Endodermal cell (in vitro differentiated cells): Measurements from ENCODE around the gene FAS. TPM values are rescaled to one million over a fixed set of nuclear protein-coding genes. Genes with fewer than 3 reads are reported as not detected.

Source experiments
- DNase-seq: peaks from one replicate; pipeline ENCODE4 v3.0.0-alpha.2; 2017
- H3K27ac ChIP-seq: 2 replicates; pipeline ENCODE4 v1.5.1; 2013; ENCODE audit warnings: mild to moderate bottlenecking, low read depth, low read length, moderate library complexity
- H3K27me3 ChIP-seq: 2 replicates; pipeline ENCODE4 v1.6.1; 2013; ENCODE audit warnings: mild to moderate bottlenecking, low read length, moderate library complexity; ENCODE audit not compliant: insufficient read depth, control insufficient read depth, poor library complexity, severe bottlenecking
- H3K36me3 ChIP-seq: 2 replicates; pipeline ENCODE4 v1.7.0; 2013; ENCODE audit warnings: mild to moderate bottlenecking, low read length, moderate library complexity; ENCODE audit not compliant: control insufficient read depth, insufficient read depth
- H3K4me1 ChIP-seq: one replicate; pipeline ENCODE4 v1.7.0; 2013; ENCODE audit warnings: low read length; ENCODE audit not compliant: control insufficient read depth, insufficient read depth
- H3K4me3 ChIP-seq: 2 replicates; pipeline ENCODE4 v1.5.1; 2013; ENCODE audit warnings: mild to moderate bottlenecking, low read length, moderate library complexity
- H3K9ac ChIP-seq: 2 replicates; pipeline ENCODE4 v1.6.1; 2013; ENCODE audit warnings: mild to moderate bottlenecking, low read length, moderate library complexity; ENCODE audit not compliant: poor library complexity, severe bottlenecking; ENCODE audit errors: extremely low read depth
- H3K9me3 ChIP-seq: 2 replicates; pipeline ENCODE4 v1.6.1; 2013; ENCODE audit warnings: mild to moderate bottlenecking, low read length, moderate library complexity; ENCODE audit not compliant: control insufficient read depth
- H3K27ac Mint-ChIP-seq: 2 replicates; pipeline ENCODE4 v1.8.0; 2020; ENCODE audit warnings: mixed read lengths
- H3K27me3 Mint-ChIP-seq: 2 replicates; pipeline ENCODE4 v1.8.0; 2021; ENCODE audit warnings: mild to moderate bottlenecking, mixed read lengths; ENCODE audit not compliant: insufficient read depth
- H3K36me3 Mint-ChIP-seq: 2 replicates; pipeline ENCODE4 v1.8.0; 2020; ENCODE audit warnings: low read depth, mixed read lengths
- H3K4me1 Mint-ChIP-seq: 2 replicates; pipeline ENCODE4 v1.8.0; 2020; ENCODE audit warnings: mixed read lengths
- H3K4me3 Mint-ChIP-seq: 2 replicates; pipeline ENCODE4 v1.8.0; 2020; ENCODE audit warnings: mild to moderate bottlenecking, moderate library complexity, mixed read lengths
- H3K9me3 Mint-ChIP-seq: 2 replicates; pipeline ENCODE4 v1.8.0; 2020; ENCODE audit warnings: mild to moderate bottlenecking, mixed read lengths
- CTCF ChIP-seq: fragments of 200-600 bp; sonication (generic); conservative IDR thresholded peaks from 2 replicates; pipeline ENCODE4 v1.5.0; 2021; ENCODE audit warnings: antibody characterized with exemption, mild to moderate bottlenecking
- WGBS, 2 experiments: methylation state at CpG; one replicate each; pipeline versions ENCODE4 v1.1.5 to v1.1.7; 2013; ENCODE audit warnings: missing lambda C conversion rate in 2 of 2, mixed read lengths in 1 of 2; ENCODE audit not compliant: insufficient coverage in 1 of 2, insufficient read length in 1 of 2; 5-methylcytosine and 5-hydroxymethylcytosine counted together
- total RNA-seq, 2 donors: library from RNA; stranded (reverse); fragmentation: NEBNext Ultra II Directional in 1 of 2; extraction: Animal tissue kit (Norgen Biotek cat#: 25700) in 1 of 2; gene quantifications; 2 replicates in 1 of 2; 3 replicates in 1 of 2; pipeline ENCODE4 v1.2.1, GENCODE V29; 2021

The FAS gene
- total RNA-seq, 2 donors from 2014 or later: 0.95 TPM; not detected in 1

GRCh38 chr10:88964869-88965415 lies 25.7 kb upstream of the FAS start:
- H3K27ac Mint-ChIP-seq: no peak overlapping the region
- no peak overlapping the region for H3K4me3 Mint-ChIP-seq
- no peaks in the 10 kb centered on the region for H3K27me3 Mint-ChIP-seq
- Histone ChIP-seq H3K27me3 (no peaks in the 10 kb centered on the region), H3K9ac (no peak overlapping the region), H3K4me3 (no peak overlapping the region), H3K4me1 (peaks cover 7% of the 10 kb centered on the region), H3K27ac (no peak overlapping the region), H3K9me3 (no peaks in the 10 kb centered on the region), H3K36me3 (no peaks in the 10 kb centered on the region)
- DNase-seq: no peak
- no peaks in the 10 kb centered on the region for H3K9me3 Mint-ChIP-seq
- WGBS, 2 experiments: 83 to 100% methylated on average over 1 to 3 of the region's 3 CpGs
- TF ChIP-seq CTCF: no peak
- no peaks in the 10 kb centered on the region for H3K36me3 Mint-ChIP-seq
- peaks cover 13% of the 10 kb centered on the region for H3K4me1 Mint-ChIP-seq

GRCh38 chr10:88966797-88967196 lies 23.8 kb upstream of the FAS start:
- 96 to 100% methylated on average over 2 to 3 of the region's 3 CpGs for WGBS, 2 experiments
- no peak for TF ChIP-seq CTCF
- H3K36me3 Mint-ChIP-seq: no peaks in the 10 kb centered on the region
- H3K9ac ChIP-seq: no peak overlapping the region
- no peaks in the 10 kb centered on the region for H3K27me3 ChIP-seq
- no peaks in the 10 kb centered on the region for H3K9me3 ChIP-seq
- no peak overlapping the region for H3K27ac Mint-ChIP-seq
- no peak overlapping the region for H3K4me3 Mint-ChIP-seq
- no peak overlapping the region for H3K27ac ChIP-seq
- peaks cover 7% of the 10 kb centered on the region for H3K4me1 Mint-ChIP-seq
- no peaks in the 10 kb centered on the region for H3K9me3 Mint-ChIP-seq
- H3K4me3 ChIP-seq: no peak overlapping the region
- peaks cover 6% of the 10 kb centered on the region for H3K4me1 ChIP-seq
- no peaks in the 10 kb centered on the region for H3K36me3 ChIP-seq
- DNase-seq: no peak
- H3K27me3 Mint-ChIP-seq: no peaks in the 10 kb centered on the region

- no peaks in the 10 kb centered on the region for H3K4me1 ChIP-seq
- no peaks in the 10 kb centered on the region for H3K27me3 Mint-ChIP-seq
- 93% methylated on average over 2 of the region's 2 CpGs; no CpG with 5 or more reads in 1 of the 2 experiments for WGBS, 2 experiments
- no peaks in the 10 kb centered on the region for H3K27me3 ChIP-seq
- DNase-seq: no peak
- no peak overlapping the region for H3K4me3 Mint-ChIP-seq
- no peak overlapping the region for H3K4me3 ChIP-seq
- H3K9me3 ChIP-seq: no peaks in the 10 kb centered on the region
- H3K9ac ChIP-seq: no peak overlapping the region
- no peak for TF ChIP-seq CTCF
- no peaks in the 10 kb centered on the region for H3K36me3 ChIP-seq
- H3K9me3 Mint-ChIP-seq: no peaks in the 10 kb centered on the region
- no peak overlapping the region for H3K27ac ChIP-seq
- H3K36me3 Mint-ChIP-seq: no peaks in the 10 kb centered on the region
- H3K27ac Mint-ChIP-seq: no peak overlapping the region
- no peaks in the 10 kb centered on the region for H3K4me1 Mint-ChIP-seq
Observed at GRCh38 chr10:88968391-88968790, 22.2 kb upstream of the FAS start.
